ENCODE results near the gene MATN1. TPM values are rescaled to one million over a fixed set of nuclear protein-coding genes. Genes with fewer than 3 reads are reported as not detected.

MATN1 gene
- polyA plus RNA-seq, 1 donor from 2014 or later, result 0.22 TPM

DNA sequence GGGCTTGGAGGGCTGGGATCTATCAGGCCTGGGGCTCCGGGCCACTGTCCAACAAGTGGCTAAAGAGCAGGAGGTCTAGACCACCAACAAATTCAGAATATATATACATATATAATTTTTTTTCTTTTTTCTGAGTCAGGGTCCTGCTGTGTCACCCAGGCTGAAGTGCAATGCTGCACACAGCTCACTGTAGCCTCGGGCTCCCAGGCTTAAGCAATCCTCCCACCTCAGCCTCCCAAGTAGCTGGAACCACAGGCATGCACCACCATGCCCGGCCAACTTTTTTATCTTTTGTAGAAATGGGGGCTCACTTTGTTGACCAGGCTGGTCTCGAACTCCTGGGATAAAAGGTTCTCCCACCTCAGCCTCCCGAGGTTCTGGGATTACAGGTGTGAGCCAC lies 41.0 kb upstream of the MATN1 start:
- H3F3A ChIP-seq (ENCODE audit: insufficient read depth, low read length, poor library complexity, severe bottlenecking), result no peaks in the 10 kb centered on the region
- H4K20me1 ChIP-seq (ENCODE audit: insufficient read depth), result no peaks in the 10 kb centered on the region
- no peak overlapping the region for H3K9ac ChIP-seq (ENCODE audit: low read length)
- H3K79me2 ChIP-seq (replicated peaks; ENCODE audit: insufficient read depth, low read length), result no peaks in the 10 kb centered on the region
- H3K9me3 ChIP-seq (ENCODE audit: low read length), result no peaks in the 10 kb centered on the region
- H3K27ac ChIP-seq (ENCODE audit: low read length), result no peak overlapping the region
- TF ChIP-seq, protein P1, sequence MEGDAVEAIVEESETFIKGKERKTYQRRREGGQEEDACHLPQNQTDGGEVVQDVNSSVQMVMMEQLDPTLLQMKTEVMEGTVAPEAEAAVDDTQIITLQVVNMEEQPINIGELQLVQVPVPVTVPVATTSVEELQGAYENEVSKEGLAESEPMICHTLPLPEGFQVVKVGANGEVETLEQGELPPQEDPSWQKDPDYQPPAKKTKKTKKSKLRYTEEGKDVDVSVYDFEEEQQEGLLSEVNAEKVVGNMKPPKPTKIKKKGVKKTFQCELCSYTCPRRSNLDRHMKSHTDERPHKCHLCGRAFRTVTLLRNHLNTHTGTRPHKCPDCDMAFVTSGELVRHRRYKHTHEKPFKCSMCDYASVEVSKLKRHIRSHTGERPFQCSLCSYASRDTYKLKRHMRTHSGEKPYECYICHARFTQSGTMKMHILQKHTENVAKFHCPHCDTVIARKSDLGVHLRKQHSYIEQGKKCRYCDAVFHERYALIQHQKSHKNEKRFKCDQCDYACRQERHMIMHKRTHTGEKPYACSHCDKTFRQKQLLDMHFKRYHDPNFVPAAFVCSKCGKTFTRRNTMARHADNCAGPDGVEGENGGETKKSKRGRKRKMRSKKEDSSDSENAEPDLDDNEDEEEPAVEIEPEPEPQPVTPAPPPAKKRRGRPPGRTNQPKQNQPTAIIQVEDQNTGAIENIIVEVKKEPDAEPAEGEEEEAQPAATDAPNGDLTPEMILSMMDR (IDR thresholded peaks at IDR 0.05; ENCODE audit: poor library complexity, severe bottlenecking), result no peak
- no peak overlapping the region for H2AFZ ChIP-seq (ENCODE audit: low read depth, low read length)
- H3K4me2 ChIP-seq (ENCODE audit: low read length), result no peak overlapping the region
- no peak overlapping the region for H3K4me3 ChIP-seq (ENCODE audit: low read length)
- H3K36me3 ChIP-seq (ENCODE audit: insufficient read depth, low read length), result no peaks in the 10 kb centered on the region
- H3K9me2 ChIP-seq (ENCODE audit: insufficient read depth, low read length), result no peaks in the 10 kb centered on the region
- H3K27me3 ChIP-seq (ENCODE audit: insufficient read depth, low read depth, low read length), result no peaks in the 10 kb centered on the region

DNA sequence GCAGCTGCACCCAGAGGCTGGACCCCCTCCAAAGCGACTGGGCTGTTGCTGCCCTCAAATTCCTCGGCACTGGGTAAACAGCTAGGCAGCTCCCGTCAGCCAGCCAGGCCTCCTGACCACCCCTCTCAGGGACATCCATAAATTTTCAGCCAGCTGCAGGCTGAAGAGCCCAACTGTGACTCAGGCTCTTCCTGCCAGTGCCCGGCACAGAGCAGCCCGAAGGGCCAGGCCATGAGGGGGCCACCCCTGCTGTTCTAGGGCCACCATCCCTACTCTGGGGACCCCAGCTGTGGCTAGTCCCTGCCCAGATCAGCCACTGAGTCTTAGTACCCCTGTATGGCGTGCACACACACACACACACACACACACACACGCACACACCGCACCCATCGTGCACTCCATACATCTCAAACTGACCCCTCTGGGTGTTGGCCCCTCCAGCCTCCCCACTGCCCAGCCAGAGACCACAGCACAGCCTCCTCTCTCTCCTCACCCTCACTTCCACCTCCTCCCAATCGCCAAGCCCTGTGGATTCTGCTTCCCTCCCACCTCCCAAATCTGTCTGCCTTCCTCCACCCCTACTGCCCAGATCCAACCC lies 40.4 kb upstream of the MATN1 start:
- no peaks in the 10 kb centered on the region for H3F3A ChIP-seq (ENCODE audit: insufficient read depth, low read length, poor library complexity, severe bottlenecking)
- no peak overlapping the region for H3K9ac ChIP-seq (ENCODE audit: low read length)
- no peak for TF ChIP-seq EZH2 (IDR thresholded peaks at IDR 0.05; ENCODE audit: borderline replicate concordance, insufficient read depth, low read length, poor library complexity, severe bottlenecking)
- TF ChIP-seq, protein P2, sequence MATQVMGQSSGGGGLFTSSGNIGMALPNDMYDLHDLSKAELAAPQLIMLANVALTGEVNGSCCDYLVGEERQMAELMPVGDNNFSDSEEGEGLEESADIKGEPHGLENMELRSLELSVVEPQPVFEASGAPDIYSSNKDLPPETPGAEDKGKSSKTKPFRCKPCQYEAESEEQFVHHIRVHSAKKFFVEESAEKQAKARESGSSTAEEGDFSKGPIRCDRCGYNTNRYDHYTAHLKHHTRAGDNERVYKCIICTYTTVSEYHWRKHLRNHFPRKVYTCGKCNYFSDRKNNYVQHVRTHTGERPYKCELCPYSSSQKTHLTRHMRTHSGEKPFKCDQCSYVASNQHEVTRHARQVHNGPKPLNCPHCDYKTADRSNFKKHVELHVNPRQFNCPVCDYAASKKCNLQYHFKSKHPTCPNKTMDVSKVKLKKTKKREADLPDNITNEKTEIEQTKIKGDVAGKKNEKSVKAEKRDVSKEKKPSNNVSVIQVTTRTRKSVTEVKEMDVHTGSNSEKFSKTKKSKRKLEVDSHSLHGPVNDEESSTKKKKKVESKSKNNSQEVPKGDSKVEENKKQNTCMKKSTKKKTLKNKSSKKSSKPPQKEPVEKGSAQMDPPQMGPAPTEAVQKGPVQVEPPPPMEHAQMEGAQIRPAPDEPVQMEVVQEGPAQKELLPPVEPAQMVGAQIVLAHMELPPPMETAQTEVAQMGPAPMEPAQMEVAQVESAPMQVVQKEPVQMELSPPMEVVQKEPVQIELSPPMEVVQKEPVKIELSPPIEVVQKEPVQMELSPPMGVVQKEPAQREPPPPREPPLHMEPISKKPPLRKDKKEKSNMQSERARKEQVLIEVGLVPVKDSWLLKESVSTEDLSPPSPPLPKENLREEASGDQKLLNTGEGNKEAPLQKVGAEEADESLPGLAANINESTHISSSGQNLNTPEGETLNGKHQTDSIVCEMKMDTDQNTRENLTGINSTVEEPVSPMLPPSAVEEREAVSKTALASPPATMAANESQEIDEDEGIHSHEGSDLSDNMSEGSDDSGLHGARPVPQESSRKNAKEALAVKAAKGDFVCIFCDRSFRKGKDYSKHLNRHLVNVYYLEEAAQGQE (IDR thresholded peaks at IDR 0.05; ENCODE audit: borderline replicate concordance), result no peak
- TF ChIP-seq RAD21 (conservative IDR thresholded peaks at IDR 0.05), result no peak
- no peak for TF ChIP-seq TAF1 (IDR thresholded peaks at IDR 0.05; ENCODE audit: low read depth)
- no peak for TF ChIP-seq SMC3 (conservative IDR thresholded peaks at IDR 0.05; ENCODE audit: poor library complexity)
- TF ChIP-seq EP300 (conservative IDR thresholded peaks at IDR 0.05; ENCODE audit: poor library complexity, severe bottlenecking), result no peak
- TF ChIP-seq MXI1 (conservative IDR thresholded peaks at IDR 0.05; ENCODE audit: poor library complexity, severe bottlenecking), result no peak
- TF ChIP-seq, protein P1 (IDR thresholded peaks at IDR 0.05; ENCODE audit: poor library complexity, severe bottlenecking), result no peak
- no peak for TF ChIP-seq POLR2AphosphoS5 (IDR thresholded peaks at IDR 0.05)
- no peaks in the 10 kb centered on the region for H3K79me2 ChIP-seq (replicated peaks; ENCODE audit: insufficient read depth, low read length)
- H3K27me3 ChIP-seq (ENCODE audit: insufficient read depth, low read depth, low read length), result no peaks in the 10 kb centered on the region
- H3K4me2 ChIP-seq (ENCODE audit: low read length), result no peak overlapping the region
- no peaks in the 10 kb centered on the region for H3K9me2 ChIP-seq (ENCODE audit: insufficient read depth, low read length)
- H3K9me3 ChIP-seq (ENCODE audit: low read length), result no peaks in the 10 kb centered on the region
- H3K36me3 ChIP-seq (ENCODE audit: insufficient read depth, low read length), result no peaks in the 10 kb centered on the region
- no peak overlapping the region for H3K27ac ChIP-seq (ENCODE audit: low read length)
- no peaks in the 10 kb centered on the region for H4K20me1 ChIP-seq (ENCODE audit: insufficient read depth)
- no peak overlapping the region for H3K4me3 ChIP-seq (ENCODE audit: low read length)
- no peak overlapping the region for H2AFZ ChIP-seq (ENCODE audit: low read depth, low read length)

Data from neural cell (in vitro differentiated cells).